PC-3 (cell line): ENCODE measurements around the gene TUBB6. TPM values are rescaled to one million over a fixed set of nuclear protein-coding genes. Genes with fewer than 3 reads are reported as not detected.

ENCODE experiments used
- ATAC-seq: fragments of 200-7000 bp; cut with Tn5 transposase; 2 replicates; pipeline ENCODE4 v1.9.1; 2020; ENCODE audit warnings: mild to moderate bottlenecking, moderate library complexity
- BruUV-seq: library from RNA; stranded (reverse); fragments of 400-500 nt; replicated peaks from 2 replicates; lab custom pipeline; 2021; lab: Mats Ljungman, UMichigan
- CTCF ChIA-PET: fragments of 300-600 bp; sonication (Branson Sonifier 250); formaldehyde crosslinking; loops from one replicate; lab custom pipeline; 2022; ENCODE audit warnings: antibody characterized with exemption; lab: Charles Lee
- POLR2A ChIA-PET: fragments of 300-600 bp; sonication (Branson Sonifier 250); formaldehyde crosslinking; loops from one replicate; lab custom pipeline; 2022; ENCODE audit warnings: antibody characterized with exemption; ENCODE audit not compliant: unreplicated experiment; lab: Charles Lee
- DNase-seq: peaks from one replicate; pipeline ENCODE4 v3.0.0-alpha.2; 2015
- H2AFZ ChIP-seq: fragments of 300-600 bp; sonication (generic); 2 replicates; pipeline ENCODE4 v1.6.0; 2016; ENCODE audit warnings: antibody characterized with exemption, low read length
- H3F3A ChIP-seq: fragments of 300-600 bp; sonication (generic); one replicate; pipeline ENCODE4 v1.6.0; 2017; ENCODE audit warnings: antibody characterized with exemption, low read length, control low read depth, mild to moderate bottlenecking; ENCODE audit not compliant: unreplicated experiment
- H3K27ac ChIP-seq: fragments of 300-600 bp; sonication (generic); 2 replicates; pipeline ENCODE4 v1.5.1; 2016; ENCODE audit warnings: mild to moderate bottlenecking, low read length
- H3K27me3 ChIP-seq: fragments of 300-600 bp; sonication (generic); 2 replicates; pipeline ENCODE4 v1.6.1; 2016; ENCODE audit warnings: low read length, mixed read lengths
- H3K36me3 ChIP-seq: fragments of 300-600 bp; sonication (generic); 2 replicates; pipeline ENCODE4 v1.6.1; 2016; ENCODE audit warnings: low read depth, mixed run types, low read length, mixed read lengths
- H3K4me1 ChIP-seq: fragments of 300-600 bp; sonication (generic); 2 replicates; pipeline ENCODE4 v1.5.1; 2016; ENCODE audit warnings: low read length; ENCODE audit not compliant: insufficient read depth
- H3K4me2 ChIP-seq: fragments of 300-600 bp; sonication (generic); 2 replicates; pipeline ENCODE4 v1.6.0; 2016; ENCODE audit warnings: low read length
- H3K4me3 ChIP-seq: fragments of 300-600 bp; sonication (generic); 2 replicates; pipeline ENCODE4 v1.5.1; 2016; ENCODE audit warnings: mild to moderate bottlenecking, low read length, mixed read lengths
- H3K79me2 ChIP-seq: fragments of 300-600 bp; sonication (generic); 2 replicates; pipeline ENCODE4 v1.6.1; 2017; ENCODE audit warnings: low read length, mixed read lengths
- H3K9ac ChIP-seq: fragments of 300-600 bp; sonication (generic); 2 replicates; pipeline ENCODE4 v1.6.0; 2016; ENCODE audit warnings: mild to moderate bottlenecking, low read length
- H3K9me2 ChIP-seq: fragments of 300-600 bp; sonication (generic); replicated peaks from 2 replicates; pipeline ENCODE4 v1.6.1; 2016; ENCODE audit warnings: mixed run types, low read length, mixed read lengths
- H3K9me3 ChIP-seq: fragments of 300-600 bp; sonication (generic); 2 replicates; pipeline ENCODE4 v1.6.1; 2016; ENCODE audit warnings: low read length, mixed read lengths
- H4K20me1 ChIP-seq: fragments of 300-600 bp; sonication (generic); 2 replicates; pipeline ENCODE4 v1.6.1; 2016; ENCODE audit warnings: low read length, mixed read lengths
- EZH2 ChIP-seq: fragments of 300-600 bp; sonication (generic); IDR thresholded peaks from one replicate; pipeline ENCODE4 v1.6.1; 2017; ENCODE audit warnings: antibody characterized with exemption, mild to moderate bottlenecking, low read length; ENCODE audit not compliant: unreplicated experiment
- EZH2phosphoT487 ChIP-seq: fragments of 300-600 bp; sonication (generic); IDR thresholded peaks from 2 replicates; pipeline ENCODE4 v1.6.1; 2018; ENCODE audit warnings: mild to moderate bottlenecking, antibody characterized with exemption, low read length, borderline replicate concordance
- intact Hi-C: fragments of 100-400 bp; cut with micrococcal nuclease; formaldehyde crosslinking; loops from 2 replicates; pipeline ENCODE4 v1.9.0; 2023
- total RNA-seq: library from RNA; depleted of rRNA; stranded (reverse); fragments of >200 nt; gene quantifications from 2 replicates; pipeline ENCODE4 v1.2.3, GENCODE V29; 2014; rRNA removed
- TF ChIP-seq, protein P1 (sequence below): fragments of 300-600 bp; sonication (generic); conservative IDR thresholded peaks from 2 replicates; pipeline ENCODE4 v1.5.1; 2017; ENCODE audit warnings: antibody characterized with exemption, low read depth, mild to moderate bottlenecking, low read length

TUBB6 gene
- total RNA-seq, 1 experiment from 2014 or later: 191 TPM

DNA sequence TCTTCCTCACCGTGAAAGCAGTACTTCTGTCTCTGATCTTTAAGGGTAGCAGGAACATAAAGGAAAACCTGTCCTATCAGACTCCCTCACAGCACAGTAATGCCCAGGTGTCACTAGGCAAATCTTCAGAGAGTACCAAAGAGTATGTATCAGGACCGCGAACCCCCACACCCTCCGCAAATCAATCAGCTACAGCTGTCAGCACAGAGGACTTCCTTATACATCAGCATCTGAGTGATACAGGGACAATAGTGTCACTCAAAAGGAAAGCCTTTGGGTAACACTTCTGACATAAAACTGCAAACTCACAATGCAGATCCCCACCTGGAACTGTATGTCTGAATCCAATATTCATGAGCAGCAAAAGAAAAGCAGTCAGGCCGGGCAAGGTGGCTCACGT, 66.4 kb downstream of the TUBB6 start:
- Histone ChIP-seq H3K27ac (no peak overlapping the region), H3K9me2 (no peaks in the 10 kb centered on the region), H2AFZ (no peak overlapping the region), H3K36me3 (peaks cover 11% of the 10 kb centered on the region; the same call in 1 of the 2 replicates), H3K27me3 (no peaks in the 10 kb centered on the region), H3K79me2 (peaks cover 73% of the 10 kb centered on the region), H3K9ac (no peak overlapping the region), H4K20me1 (peaks cover 41% of the 10 kb centered on the region), H3K9me3 (no peaks in the 10 kb centered on the region), H3K4me3 (no peak overlapping the region; the same call in 1 of the 2 replicates), H3K4me1 (peaks cover 29% of the 10 kb centered on the region), H3K4me2 (peak overlapping the region; percentile 91), H3F3A (no peaks in the 10 kb centered on the region)
- CTCF ChIA-PET: no interaction called here
- TF ChIP-seq EZH2phosphoT487 (no peak), EZH2 (no peak)
- TF ChIP-seq, protein P1, sequence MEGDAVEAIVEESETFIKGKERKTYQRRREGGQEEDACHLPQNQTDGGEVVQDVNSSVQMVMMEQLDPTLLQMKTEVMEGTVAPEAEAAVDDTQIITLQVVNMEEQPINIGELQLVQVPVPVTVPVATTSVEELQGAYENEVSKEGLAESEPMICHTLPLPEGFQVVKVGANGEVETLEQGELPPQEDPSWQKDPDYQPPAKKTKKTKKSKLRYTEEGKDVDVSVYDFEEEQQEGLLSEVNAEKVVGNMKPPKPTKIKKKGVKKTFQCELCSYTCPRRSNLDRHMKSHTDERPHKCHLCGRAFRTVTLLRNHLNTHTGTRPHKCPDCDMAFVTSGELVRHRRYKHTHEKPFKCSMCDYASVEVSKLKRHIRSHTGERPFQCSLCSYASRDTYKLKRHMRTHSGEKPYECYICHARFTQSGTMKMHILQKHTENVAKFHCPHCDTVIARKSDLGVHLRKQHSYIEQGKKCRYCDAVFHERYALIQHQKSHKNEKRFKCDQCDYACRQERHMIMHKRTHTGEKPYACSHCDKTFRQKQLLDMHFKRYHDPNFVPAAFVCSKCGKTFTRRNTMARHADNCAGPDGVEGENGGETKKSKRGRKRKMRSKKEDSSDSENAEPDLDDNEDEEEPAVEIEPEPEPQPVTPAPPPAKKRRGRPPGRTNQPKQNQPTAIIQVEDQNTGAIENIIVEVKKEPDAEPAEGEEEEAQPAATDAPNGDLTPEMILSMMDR: no peak
- intact Hi-C loops: loop anchor here (10.0 kb wide), 1 partner anchor 390 kb away; the partner anchor contains the start of gene IMPA2
- BruUV-seq: no TSS peak
- POLR2A ChIA-PET: no interaction called here
- no peak for ATAC-seq
- DNase-seq: no peak

Other genes starting within 250 kb of the TUBB6 start
- not detected in 2 replicates for gene ANKRD62, start 214.4 kb upstream of the TUBB6 start, total RNA-seq
- gene CIDEA, start 53.9 kb upstream of the TUBB6 start, total RNA-seq: not detected in 2 replicates
- gene AFG3L2, start 69.0 kb downstream of the TUBB6 start, total RNA-seq: 79.3 and 95.7 TPM in 2 replicates
- 9.7 and 16.5 TPM in 2 replicates for gene PRELID3A, start 99.7 kb downstream of the TUBB6 start, total RNA-seq